Jurkat, Clone E6-1 (cell line): Measurements from ENCODE around the gene PEDS1.
"Not testable (repeated sequence)": the region's sequence is repeated elsewhere in the genome, so short reads cannot be mapped to it uniquely, and the experiment has no call there.

Source experiments
- DNase-seq: peaks from one replicate; pipeline ENCODE4 v3.0.0-alpha.2; 2011; ENCODE audit warnings: low read depth, low spot score
- H3K4me3 ChIP-seq: 2 replicates; pipeline ENCODE4 v1.5.1; 2011; ENCODE audit warnings: mild to moderate bottlenecking, low read length, control low read depth, moderate library complexity

PEDS1 gene

GRCh38 chr20:50170549-50171220 is 17.2 kb upstream of the PEDS1 start:
- DNase-seq = no peak
- H3K4me3 ChIP-seq = no peak overlapping the region

- no peak overlapping the region for H3K4me3 ChIP-seq
- peak; percentile 62 for DNase-seq
These were observed 15.9 kb upstream of the PEDS1 start for GRCh38 chr20:50169329-50169823.

DNA sequence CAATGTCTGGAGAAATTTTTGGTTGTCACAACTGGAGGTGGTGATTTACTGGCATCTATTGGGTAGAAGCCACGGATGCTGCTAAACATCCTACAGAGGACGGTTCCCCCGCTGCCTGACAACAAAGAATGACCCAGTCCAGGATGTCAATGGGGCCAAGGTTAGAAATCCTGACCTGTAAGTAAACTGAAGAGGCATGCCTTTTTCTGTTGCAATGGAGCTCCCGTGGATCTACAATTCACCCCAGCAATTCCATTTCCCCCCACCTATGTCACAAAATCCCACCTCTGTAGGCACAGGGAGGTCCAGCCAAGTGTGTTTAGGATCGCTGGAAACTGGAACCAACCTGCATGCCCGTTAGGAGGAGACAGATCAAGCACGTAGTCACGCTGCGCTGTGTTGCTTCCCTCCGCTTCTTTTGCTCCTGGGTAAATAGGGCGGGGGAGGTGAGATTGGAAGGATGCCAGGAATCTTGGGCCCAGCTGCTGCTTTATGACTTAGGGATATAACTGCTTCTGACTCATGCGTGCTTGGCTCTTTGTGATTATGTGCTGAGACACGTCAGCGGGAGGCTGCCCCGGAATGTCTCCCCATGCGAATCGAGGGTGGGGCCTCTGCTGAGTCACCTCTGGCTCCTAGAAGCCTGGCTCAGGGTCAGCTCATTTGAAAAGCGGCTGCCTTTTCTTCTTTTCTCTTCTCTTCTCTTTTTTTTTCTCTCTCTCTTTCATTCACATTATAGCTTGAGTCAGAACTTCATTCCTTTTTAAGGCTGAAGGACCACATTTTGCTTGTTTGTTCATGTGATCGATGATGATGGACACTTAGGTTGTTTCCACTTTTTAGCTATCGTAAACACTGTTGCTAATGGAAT is 12.4 kb upstream of the PEDS1 start:
- H3K4me3 ChIP-seq = no peak overlapping the region

DNA sequence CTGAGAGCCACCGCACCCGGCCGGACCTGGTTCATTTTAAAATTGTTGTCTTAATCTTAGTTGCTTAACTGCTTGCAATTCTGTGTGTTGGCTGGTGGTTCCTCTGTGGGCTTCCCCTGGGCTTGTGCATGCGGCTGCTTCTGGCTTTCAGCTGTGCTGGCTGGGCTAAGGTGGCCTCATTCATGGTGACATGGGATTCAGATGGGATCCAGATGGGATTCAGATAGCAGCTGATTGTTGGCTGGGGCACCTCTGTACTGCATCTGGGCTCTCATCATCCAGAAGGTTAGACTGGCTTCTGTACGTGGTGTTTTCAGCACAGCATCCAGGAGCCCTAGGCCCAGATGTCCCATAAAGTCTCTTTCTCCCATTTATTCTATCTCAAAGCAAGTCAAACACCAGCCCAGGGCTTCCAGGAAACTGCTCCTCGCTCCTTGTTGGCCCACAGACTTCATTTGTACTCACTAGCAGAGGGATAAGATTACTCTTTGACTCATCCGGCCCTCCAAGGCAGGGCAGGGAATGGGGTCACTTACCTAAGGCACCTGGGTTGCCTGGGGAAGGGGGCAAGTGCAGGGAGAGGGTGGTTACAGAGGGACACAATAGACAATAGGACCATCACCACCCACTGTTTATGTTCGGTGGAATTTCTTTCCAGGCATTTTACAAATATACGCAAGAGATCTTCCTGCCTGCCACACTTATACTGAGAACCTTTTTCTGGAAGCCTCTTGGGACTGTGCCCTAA is 10.2 kb upstream of the PEDS1 start:
- no peak for DNase-seq
- H3K4me3 ChIP-seq = no peak overlapping the region

More for the DNA sequence above, 12.4 kb upstream of the PEDS1 start:
- no peak for DNase-seq

- H3K4me3 ChIP-seq, DNase-seq: not testable (repeated sequence)
These were observed 8.0 kb upstream of the PEDS1 start for GRCh38 chr20:50161494-50161893.

DNA sequence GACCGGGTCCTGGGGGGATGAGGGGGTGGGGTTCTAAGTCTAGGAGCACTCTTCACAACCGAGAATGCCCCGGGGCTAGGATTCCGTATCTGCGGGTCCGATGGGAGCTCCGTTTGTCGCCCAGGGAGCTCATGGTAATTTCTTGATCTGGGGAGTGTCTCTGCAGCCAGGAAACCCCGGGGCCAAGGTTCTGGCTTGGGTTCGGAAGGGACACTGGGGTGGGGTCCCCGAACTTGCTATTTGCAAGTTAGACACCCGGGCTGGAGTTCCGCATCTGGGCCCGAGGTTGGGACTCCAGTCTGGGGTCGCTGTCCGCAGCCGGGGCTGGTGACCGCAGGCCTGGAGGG is 397 bp downstream of the PEDS1 start:
- H3K4me3 ChIP-seq = peak overlapping the region; percentile 91
- DNase-seq = no peak

DNA sequence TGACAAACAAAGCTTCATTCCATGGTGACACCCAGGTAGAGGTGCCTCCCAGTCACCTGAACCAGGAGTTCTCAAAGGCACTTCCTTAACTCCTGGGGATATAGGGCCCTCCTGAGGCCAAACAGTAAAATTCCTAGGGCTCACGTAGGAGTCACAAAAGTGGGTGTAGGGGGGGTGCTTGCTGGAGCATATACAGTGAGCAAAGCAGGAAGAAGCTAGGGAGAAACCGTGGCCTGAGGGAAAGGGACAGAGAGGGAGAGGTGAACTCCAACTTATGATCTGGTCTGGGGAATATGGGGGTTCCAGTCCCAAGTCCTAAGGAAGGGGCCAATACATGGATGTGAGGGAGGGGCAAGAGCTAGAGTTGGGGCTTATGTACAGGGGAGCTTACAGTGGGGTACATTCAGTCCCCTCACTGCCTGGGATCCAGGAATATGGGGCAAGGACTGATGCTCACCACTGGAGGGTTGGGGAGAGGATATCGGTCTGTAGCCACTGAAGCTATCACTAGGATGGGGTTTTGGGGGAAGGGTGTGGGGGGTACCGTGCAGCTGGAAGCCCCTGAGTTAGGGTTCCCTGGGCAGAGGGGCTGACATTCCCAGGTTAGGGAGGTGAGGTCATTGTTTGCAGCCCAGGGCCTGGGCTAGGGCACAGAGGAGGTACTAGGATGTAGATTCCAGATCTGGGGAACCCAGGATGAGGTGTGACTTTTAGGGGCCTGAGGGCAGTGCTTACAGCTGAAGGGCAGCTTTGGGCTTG is 950 bp downstream of the PEDS1 start:
- H3K4me3 ChIP-seq = peak overlapping the region; percentile 91
- DNase-seq = no peak

- no peak overlapping the region for H3K4me3 ChIP-seq
- no peak for DNase-seq
These were observed 2.3 kb downstream of the PEDS1 start for GRCh38 chr20:50151034-50151743.

DNA sequence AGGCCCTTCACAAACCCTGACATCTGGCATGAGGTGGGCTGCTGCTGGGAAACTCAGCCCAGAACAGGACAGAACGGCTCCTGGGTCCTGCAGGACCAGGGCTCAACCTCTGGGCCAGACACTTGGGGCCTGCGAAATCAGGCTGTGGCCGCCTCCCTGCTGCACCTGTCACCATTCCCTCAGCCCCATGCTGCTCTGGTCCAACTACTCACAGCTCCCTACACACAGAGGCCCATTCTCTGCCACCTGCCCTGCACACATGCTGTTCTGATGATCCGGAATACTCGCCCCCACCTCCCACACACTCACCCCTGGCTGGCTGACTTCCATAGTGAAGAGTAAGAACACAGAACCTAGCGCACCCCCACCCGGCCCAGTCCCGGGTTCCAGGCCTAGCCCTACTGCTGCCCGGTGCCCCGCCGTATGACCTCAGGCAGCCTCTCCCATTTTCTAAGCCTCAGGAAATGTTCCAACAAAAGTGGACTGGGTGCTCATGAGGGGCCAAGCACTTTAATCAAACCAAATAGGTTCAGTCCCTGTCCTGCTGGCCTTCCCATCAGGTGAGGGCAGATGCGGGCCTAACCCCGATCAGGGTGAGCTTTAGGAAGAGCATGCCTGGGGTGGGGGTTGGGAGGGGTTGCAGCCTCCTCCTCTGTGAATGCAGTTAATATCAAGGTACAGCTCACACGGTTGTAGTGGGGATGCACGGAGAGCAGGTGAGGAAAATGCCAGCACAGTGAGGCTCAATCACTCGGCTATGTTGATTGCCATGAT is 3.9 kb downstream of the PEDS1 start:
- no peak for DNase-seq
- H3K4me3 ChIP-seq = no peak overlapping the region

DNA sequence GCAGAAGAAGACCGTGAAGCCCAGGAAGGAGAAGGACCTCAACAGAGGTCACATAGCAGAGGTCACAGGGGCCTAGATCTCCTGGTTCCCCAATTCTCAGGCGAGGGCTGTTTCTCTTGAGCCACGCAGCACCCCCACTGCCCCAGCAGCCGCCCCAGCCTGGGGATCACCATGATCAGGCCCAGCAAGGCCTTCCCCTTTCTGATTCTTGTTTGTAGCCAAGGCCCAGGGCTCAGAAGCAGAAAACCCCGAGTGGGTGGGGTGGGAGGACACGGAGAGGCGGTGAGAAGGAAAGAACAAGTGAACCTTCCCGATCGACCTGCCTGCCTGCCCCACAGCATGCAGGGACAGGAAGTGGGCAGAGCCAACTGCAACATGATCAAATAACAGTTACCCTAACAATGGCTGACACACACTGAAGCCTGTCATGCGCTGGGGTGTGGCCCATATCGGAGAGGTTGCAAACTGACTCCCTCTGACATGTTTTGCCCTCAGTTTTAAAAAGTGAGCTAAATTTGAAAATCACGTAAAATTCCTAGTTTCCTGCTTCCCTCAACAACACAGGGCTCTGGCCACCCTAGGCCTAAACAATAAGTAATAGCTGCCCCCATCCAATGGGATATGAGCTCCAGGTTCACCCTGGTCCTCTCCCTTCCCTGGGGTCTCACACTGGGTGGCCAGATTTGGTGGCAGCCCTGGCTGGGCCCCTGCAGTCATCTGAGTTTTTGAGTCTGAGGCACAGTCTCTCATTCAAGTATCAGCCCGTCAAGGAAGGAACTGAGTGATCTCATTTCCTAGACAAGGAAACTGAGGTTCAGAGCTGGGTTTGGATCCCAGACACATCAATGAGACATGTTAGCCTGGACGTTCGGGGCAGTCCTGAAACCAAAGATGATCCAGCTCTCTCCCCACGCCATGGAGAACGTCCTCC is 6.5 kb downstream of the PEDS1 start:
- DNase-seq = peak; percentile 87
- peak overlapping the region; percentile 47 for H3K4me3 ChIP-seq

DNA sequence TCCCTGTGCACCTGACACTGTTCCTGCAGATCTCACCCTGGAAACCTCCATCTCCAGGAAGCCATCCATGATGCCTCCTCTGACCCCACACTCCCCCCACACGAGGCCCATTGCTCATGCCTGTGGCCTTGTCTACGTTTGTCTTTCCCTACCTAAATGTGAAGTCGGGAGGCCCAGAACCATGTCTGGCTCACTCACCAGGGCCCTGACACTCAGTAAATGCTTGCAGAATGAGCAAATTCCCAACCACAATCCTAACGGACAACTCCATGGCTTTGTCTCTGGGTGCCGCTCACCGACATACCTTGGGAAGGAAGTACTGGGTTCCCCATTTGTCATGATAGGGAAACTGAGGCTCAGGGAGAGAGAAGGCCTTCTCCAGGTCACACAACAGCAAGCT is 7.3 kb downstream of the PEDS1 start:
- peak overlapping the region; percentile 47 for H3K4me3 ChIP-seq
- DNase-seq = no peak

DNA sequence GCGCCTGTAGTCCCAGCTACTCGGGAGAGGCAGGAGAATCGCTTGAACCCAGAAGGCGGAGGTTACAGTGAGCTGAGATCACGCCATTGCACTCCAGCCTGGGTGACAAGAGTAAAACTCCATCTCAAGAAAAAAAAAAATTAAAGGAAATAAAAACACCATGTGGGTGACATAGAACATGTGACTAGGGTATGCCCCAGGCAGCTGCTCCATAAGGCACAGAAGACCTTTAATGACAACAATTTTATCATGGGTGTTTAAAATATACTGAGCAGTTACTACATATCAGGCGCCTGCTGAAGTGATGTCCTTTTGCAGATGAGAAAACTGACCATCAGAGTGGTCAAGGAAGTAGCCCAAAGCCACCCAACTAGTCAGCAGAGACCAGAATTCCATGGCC is 8.0 kb downstream of the PEDS1 start:
- H3K4me3 ChIP-seq = no peak overlapping the region
- no peak for DNase-seq

DNA sequence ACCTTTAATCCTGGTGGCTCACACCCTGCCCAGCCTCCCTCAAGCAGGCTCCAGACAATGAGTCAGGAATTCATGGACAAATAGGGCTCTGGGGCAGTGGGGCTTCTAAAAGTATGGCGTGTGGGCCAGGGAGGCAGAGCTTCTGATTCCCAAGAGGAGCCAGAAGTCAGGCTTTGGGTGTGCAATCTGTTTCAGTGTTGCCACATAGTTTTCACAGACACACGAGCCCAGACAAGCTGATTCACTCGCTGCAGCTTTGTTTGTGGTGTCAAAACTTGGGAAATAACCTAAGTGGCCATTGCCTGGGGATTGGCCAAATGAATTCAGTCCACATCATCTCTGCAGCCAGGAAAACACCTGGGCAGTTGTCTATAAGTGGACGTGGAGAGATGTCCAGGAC is 9.2 kb downstream of the PEDS1 start:
- DNase-seq = no peak
- no peak overlapping the region for H3K4me3 ChIP-seq

- no peak overlapping the region for H3K4me3 ChIP-seq
- no peak for DNase-seq
These were observed 10.7 kb downstream of the PEDS1 start for GRCh38 chr20:50142812-50143211.

GRCh38 chr20:50141811-50142561 is 11.5 kb downstream of the PEDS1 start:
- DNase-seq = no peak

GRCh38 chr20:50141018-50141675 is 12.4 kb downstream of the PEDS1 start:
- DNase-seq = no peak
- no peak overlapping the region for H3K4me3 ChIP-seq

More at GRCh38 chr20:50141811-50142561, 11.5 kb downstream of the PEDS1 start:
- H3K4me3 ChIP-seq = no peak overlapping the region
